CD4-positive, alpha-beta memory T cell (primary cell): Measurements from ENCODE around the gene RAB33A. TPM values are rescaled to one million over a fixed set of nuclear protein-coding genes. Genes with fewer than 3 reads are reported as not detected.
"Not testable (repeated sequence)": the region's sequence is repeated elsewhere in the genome, so short reads cannot be mapped to it uniquely, and the experiment has no call there.

Source experiments
- CTCF ChIA-PET: fragments of 350-600 bp; sonication (Branson Sonifier 250); formaldehyde crosslinking; loops from one replicate; lab custom pipeline; 2021; ENCODE audit warnings: inconsistent platforms; ENCODE audit not compliant: partially characterized antibody; lab: Charles Lee
- POLR2A ChIA-PET: fragments of 350-600 bp; sonication (Branson Sonifier 250); formaldehyde crosslinking; loops from one replicate; lab custom pipeline; 2021; ENCODE audit not compliant: partially characterized antibody; lab: Charles Lee
- DNase-seq, 5 donors: peaks; one replicate each; pipeline versions ENCODE4 v3.0.0 to v3.0.0-alpha.2; 2020 to 2022; ENCODE audit warnings: mixed read lengths in 1 of 5
- H3K27ac ChIP-seq: one replicate; pipeline ENCODE4 v1.7.0; 2013; ENCODE audit warnings: low read depth, low read length
- H3K27me3 ChIP-seq: 2 replicates; pipeline ENCODE4 v1.7.0; 2013; ENCODE audit warnings: mild to moderate bottlenecking, low read length, moderate library complexity; ENCODE audit not compliant: insufficient read depth
- H3K36me3 ChIP-seq: 2 replicates; pipeline ENCODE4 v1.7.0; 2013; ENCODE audit warnings: mild to moderate bottlenecking, low read length, moderate library complexity; ENCODE audit not compliant: insufficient read depth
- H3K4me1 ChIP-seq: 2 replicates; pipeline ENCODE4 v1.7.0; 2013; ENCODE audit warnings: mild to moderate bottlenecking, low read length, moderate library complexity; ENCODE audit not compliant: insufficient read depth
- H3K4me3 ChIP-seq, 2 donors: one replicate each; pipeline ENCODE4 v1.7.0; 2013; ENCODE audit warnings: low read length in 2 of 2, mild to moderate bottlenecking in 1 of 2
- H3K9me3 ChIP-seq, 2 donors: one replicate each; pipeline ENCODE4 v1.7.0; 2013; ENCODE audit warnings: low read length in 2 of 2, control low read depth in 1 of 2; ENCODE audit not compliant: control insufficient read depth in 1 of 2
- H3K27ac Mint-ChIP-seq, 7 donors: one replicate each; pipeline ENCODE4 v1.8.0; 2020 to 2021; ENCODE audit warnings: mixed read lengths in 7 of 7, mild to moderate bottlenecking in 6 of 7, inconsistent platforms in 3 of 7, moderate library complexity in 3 of 7
- H3K27me3 Mint-ChIP-seq, 2 donors: one replicate each; pipeline ENCODE4 v1.8.0; 2020 to 2021; ENCODE audit warnings: mixed read lengths in 2 of 2
- H3K36me3 Mint-ChIP-seq, 2 donors: one replicate each; pipeline ENCODE4 v1.8.0; 2020 to 2021; ENCODE audit warnings: mixed read lengths in 2 of 2, inconsistent platforms in 1 of 2, mild to moderate bottlenecking in 1 of 2
- H3K4me1 Mint-ChIP-seq, 4 donors: one replicate each; pipeline ENCODE4 v1.8.0; 2020 to 2021; ENCODE audit warnings: mixed read lengths in 4 of 4, mild to moderate bottlenecking in 1 of 4
- H3K4me3 Mint-ChIP-seq, 8 donors: one replicate each; pipeline ENCODE4 v1.8.0; 2020 to 2021; ENCODE audit warnings: mixed read lengths in 8 of 8, mild to moderate bottlenecking in 7 of 8, moderate library complexity in 6 of 8, inconsistent platforms in 3 of 8
- H3K9me3 Mint-ChIP-seq, 8 donors: one replicate each; pipeline ENCODE4 v1.8.0; 2020 to 2021; ENCODE audit warnings: mixed read lengths in 8 of 8, mild to moderate bottlenecking in 5 of 8, inconsistent platforms in 3 of 8, moderate library complexity in 1 of 8
- intact Hi-C: fragments of 100-400 bp; cut with micrococcal nuclease; formaldehyde crosslinking; loops from one replicate; pipeline ENCODE4 v1.15.1; 2023
- polyA plus RNA-seq, 2 donors: library from polyadenylated mRNA; unstranded; fragments of 300-500 nt; fragmentation: Illumina TruSeq; gene quantifications; one replicate each; pipeline ENCODE4 v1.2.3, GENCODE V29; 2021
- total RNA-seq, 2 experiments: library from RNA; stranded (reverse); gene quantifications; one replicate each; pipeline ENCODE4 v1.2.3, GENCODE V29; 2021

Gene RAB33A
- total and polyA plus RNA-seq, 4 experiments from 2014 or later = 5.6 to 10.1 (median 9.9) TPM

DNA sequence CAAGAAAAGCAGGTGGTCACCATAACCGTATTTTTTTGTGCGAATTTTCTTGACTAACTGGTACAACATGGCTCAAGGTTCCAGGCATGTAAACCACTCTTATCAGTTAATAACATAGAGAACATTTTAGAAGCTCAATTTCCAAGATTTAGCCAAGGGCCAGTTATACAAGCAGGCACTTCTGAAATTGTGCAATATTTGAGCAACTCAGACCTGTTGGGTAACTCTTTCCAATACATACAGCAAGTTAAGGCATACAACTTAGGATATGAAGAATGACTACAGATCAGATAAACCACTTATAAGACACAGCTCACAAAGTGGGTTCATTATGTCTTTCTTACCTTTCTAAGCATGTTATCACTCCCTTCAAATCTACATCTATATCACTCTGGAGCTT is 53.0 kb downstream of the RAB33A start:
- Mint-ChIP-seq H3K27ac (no peak overlapping the region), H3K4me1 (peaks cover 0 to 2% (median 0%) of the 10 kb centered on the region in 4 donors), H3K36me3 (peaks cover 7 to 23% of the 10 kb centered on the region in 2 donors), H3K9me3 (no peaks in the 10 kb centered on the region), H3K27me3 (no peaks in the 10 kb centered on the region), H3K4me3 (no peak overlapping the region)
- H3K36me3 ChIP-seq = no peaks in the 10 kb centered on the region
- intact Hi-C loops = no loop called here
- no peak overlapping the region for H3K4me3 ChIP-seq
- no peak for DNase-seq
- ChIA-PET CTCF (no interaction called here), POLR2A (no interaction called here)
- no peaks in the 10 kb centered on the region for H3K27me3 ChIP-seq
- no peak overlapping the region for H3K27ac ChIP-seq
- H3K4me1 ChIP-seq = no peaks in the 10 kb centered on the region
- no peaks in the 10 kb centered on the region for H3K9me3 ChIP-seq

DNA sequence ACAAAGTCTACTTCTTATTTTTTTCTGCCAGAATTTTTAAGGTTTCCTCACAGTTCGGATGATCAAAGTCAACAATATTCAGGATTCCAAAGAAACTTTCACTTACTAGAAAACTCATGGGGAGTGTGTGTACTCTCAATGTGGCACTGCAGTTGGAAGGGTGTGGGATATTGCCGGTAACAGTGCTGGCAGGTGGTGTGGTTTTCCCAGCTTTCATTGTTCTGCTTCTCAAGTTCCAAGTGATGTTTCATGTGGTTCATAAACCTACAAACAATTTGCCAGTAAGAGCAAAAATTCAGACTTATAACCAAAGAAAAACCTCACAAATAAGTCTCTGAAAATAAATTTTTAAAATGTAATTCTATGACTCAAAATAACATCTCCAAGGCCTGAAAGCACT is 57.1 kb downstream of the RAB33A start:
- intact Hi-C loops = no loop called here
- Histone ChIP-seq H3K9me3 (no peaks in the 10 kb centered on the region), H3K4me1 (no peaks in the 10 kb centered on the region), H3K4me3 (no peak overlapping the region), H3K36me3 (no peaks in the 10 kb centered on the region), H3K27ac (no peak overlapping the region), H3K27me3 (no peaks in the 10 kb centered on the region)
- Mint-ChIP-seq H3K9me3 (no peaks in the 10 kb centered on the region), H3K4me1 (no peaks in the 10 kb centered on the region), H3K36me3 (peaks cover 14 to 35% of the 10 kb centered on the region in 2 donors), H3K27ac (no peak overlapping the region), H3K27me3 (no peaks in the 10 kb centered on the region), H3K4me3 (no peak overlapping the region)
- DNase-seq = no peak
- ChIA-PET POLR2A (no interaction called here), CTCF (no interaction called here)

GRCh38 chrX:130231184-130231583 is 59.4 kb downstream of the RAB33A start:
- not testable (repeated sequence) for H3K9me3 ChIP-seq
- H3K36me3 Mint-ChIP-seq = peaks cover 19 to 42% of the 10 kb centered on the region in 2 donors

More at GRCh38 chrX:130231184-130231583, 59.4 kb downstream of the RAB33A start:
- H3K27me3 ChIP-seq, H3K27me3 Mint-ChIP-seq, H3K36me3 ChIP-seq, H3K4me1 ChIP-seq, intact Hi-C loops, CTCF ChIA-PET, H3K4me3 Mint-ChIP-seq, H3K27ac ChIP-seq, POLR2A ChIA-PET, H3K4me3 ChIP-seq, H3K4me1 Mint-ChIP-seq, H3K27ac Mint-ChIP-seq, DNase-seq, H3K9me3 Mint-ChIP-seq: not testable (repeated sequence)

Other genes starting within 250 kb of the RAB33A start
- 10 to 100 TPM; 14.0 to 14.2 TPM for gene BCORL1, start 189.3 kb upstream of the RAB33A start, total RNA-seq
- gene BCORL1, start 189.3 kb upstream of the RAB33A start, polyA plus RNA-seq = 1 to 10 TPM in 1 of 2 donors, under 1 TPM in 1; 0.09 to 4.5 TPM
- gene ELF4, start 61.5 kb upstream of the RAB33A start, total RNA-seq = 10 to 100 TPM; 29.8 to 31.3 TPM
- 10 to 100 TPM in 1 of 2 donors, 1 to 10 TPM in 1; 7.4 to 18.6 TPM for gene ELF4, start 61.5 kb upstream of the RAB33A start, polyA plus RNA-seq
- gene AIFM1, start 6.1 kb upstream of the RAB33A start, total RNA-seq = 10 to 100 TPM; 20.0 to 23.6 TPM
- gene AIFM1, start 6.1 kb upstream of the RAB33A start, polyA plus RNA-seq = 10 to 100 TPM; 32.2 to 39.4 TPM
- gene ZNF280C, start 96.9 kb downstream of the RAB33A start, total RNA-seq = 1 to 10 TPM; 4.0 to 4.9 TPM
- 1 to 10 TPM; 2.1 to 2.7 TPM for gene ZNF280C, start 96.9 kb downstream of the RAB33A start, polyA plus RNA-seq
- gene SLC25A14, start 168.0 kb downstream of the RAB33A start, total RNA-seq = 10 to 100 TPM; 12.9 to 15.8 TPM
- gene SLC25A14, start 168.0 kb downstream of the RAB33A start, polyA plus RNA-seq = 1 to 10 TPM; 7.8 to 8.8 TPM
- gene GPR119, start 213.7 kb downstream of the RAB33A start, total RNA-seq = not detected
- gene GPR119, start 213.7 kb downstream of the RAB33A start, polyA plus RNA-seq = not detected
- gene RBMX2, start 230.0 kb downstream of the RAB33A start, total RNA-seq = 10 to 100 TPM; 23.0 to 28.0 TPM
- 10 to 100 TPM; 14.6 to 29.2 TPM for gene RBMX2, start 230.0 kb downstream of the RAB33A start, polyA plus RNA-seq